OCI-LY7 (cell line): Measurements from ENCODE around the gene RABL2A.
"Not testable (repeated sequence)": the region's sequence is repeated elsewhere in the genome, so short reads cannot be mapped to it uniquely, and the experiment has no call there.

Experiments used
- CTCF ChIP-seq: fragments of 200-600 bp; sonication (generic); conservative IDR thresholded peaks from 2 replicates; pipeline ENCODE4 v1.5.1; 2014; ENCODE audit warnings: mild to moderate bottlenecking, antibody characterized with exemption, low read length, moderate library complexity, mixed read lengths
- EZH2phosphoT487 ChIP-seq: fragments of 200-600 bp; sonication (generic); IDR thresholded peaks from 2 replicates; pipeline ENCODE4 v1.6.1; 2018; ENCODE audit warnings: low read depth, borderline replicate concordance, mild to moderate bottlenecking, mixed run types, antibody characterized with exemption, low read length, moderate library complexity, mixed read lengths

DNA sequence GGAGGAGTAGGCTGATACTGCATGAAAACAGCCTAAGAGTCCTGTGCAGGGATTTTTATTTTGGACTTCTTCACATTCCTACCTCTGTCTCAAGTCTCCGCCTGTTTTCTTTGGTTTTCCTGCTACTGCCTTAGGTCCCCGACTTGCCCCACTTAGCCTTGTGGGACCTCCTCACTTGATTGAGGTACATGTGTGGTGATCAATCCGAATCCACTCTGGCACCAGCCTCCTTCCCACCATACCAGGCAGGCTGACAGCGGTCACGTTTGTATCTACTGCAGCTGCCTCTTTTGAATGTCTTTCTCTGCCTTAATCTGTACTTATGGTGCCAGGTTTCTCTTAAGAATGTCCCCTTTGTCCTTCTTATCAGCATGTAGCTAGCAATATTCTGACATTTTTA is 22.4 kb upstream of the RABL2A start:
- not testable (repeated sequence) for TF ChIP-seq CTCF, EZH2phosphoT487
